GM19468 (cell line): ENCODE measurements around the gene CCDC51.
"Not testable (repeated sequence)": the region's sequence is repeated elsewhere in the genome, so short reads cannot be mapped to it uniquely, and the experiment has no call there.

Source experiments
- ATAC-seq: cut with Tn5 transposase; IDR thresholded peaks from one replicate; pipeline ENCODE4 v1.9.1; 2021; ENCODE audit warnings: mild to moderate bottlenecking, moderate library complexity, moderate number of reproducible peaks; ENCODE audit not compliant: unreplicated experiment; ENCODE audit errors: extremely low read depth

Gene CCDC51

DNA sequence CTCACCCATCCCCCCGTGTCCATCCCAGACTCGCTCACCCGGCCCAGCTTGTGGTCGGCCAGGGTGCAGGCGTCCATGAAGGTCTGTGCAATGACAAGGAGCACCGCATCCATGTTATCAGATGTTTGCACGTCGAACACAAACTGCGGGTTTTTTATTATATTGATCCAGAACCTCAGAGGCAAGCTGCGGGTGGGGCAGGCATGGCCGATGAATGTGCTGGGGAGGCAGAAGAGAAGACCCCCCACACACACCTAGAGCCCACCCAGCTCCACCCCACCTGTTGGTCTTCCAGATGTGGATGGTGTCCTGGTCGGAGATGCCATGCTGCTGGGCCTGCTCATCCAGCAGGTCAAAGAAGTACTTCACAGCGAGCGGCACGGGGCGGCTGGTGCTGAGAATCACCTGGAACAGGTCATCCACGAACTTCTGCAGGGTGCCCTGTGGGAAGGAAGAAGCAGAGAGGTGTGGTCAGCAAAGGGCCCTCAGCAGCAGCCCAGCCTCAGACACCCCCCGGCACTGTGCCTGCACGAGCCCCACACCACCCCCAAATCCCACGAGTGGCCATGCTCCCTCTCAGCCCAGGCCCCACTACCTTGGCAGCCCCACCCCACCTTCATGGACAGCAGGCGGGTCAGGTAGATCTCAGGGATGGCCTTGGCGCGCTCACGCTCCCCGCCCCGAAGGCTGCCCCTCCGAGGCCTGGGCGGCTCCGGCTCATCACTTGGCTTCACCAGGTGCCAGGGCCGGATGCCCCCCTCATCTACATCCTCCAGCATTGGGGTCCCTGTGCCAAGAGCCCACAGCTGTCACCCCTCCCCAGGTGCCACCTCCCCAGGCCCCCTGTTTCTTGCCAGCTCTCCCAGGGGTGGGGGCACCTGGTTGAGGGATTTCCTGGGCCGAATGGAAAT is 30.4 kb downstream of the CCDC51 start:
- ATAC-seq = no peak

GRCh38 chr3:48408823-48409281 is 31.1 kb downstream of the CCDC51 start:
- no peak for ATAC-seq

- no peak for ATAC-seq
Observed at GRCh38 chr3:48407542-48408099, 32.3 kb downstream of the CCDC51 start.

- ATAC-seq = no peak
Observed at GRCh38 chr3:48406443-48407431, 33.2 kb downstream of the CCDC51 start.

GRCh38 chr3:48405971-48406370 is 33.9 kb downstream of the CCDC51 start:
- ATAC-seq = no peak

DNA sequence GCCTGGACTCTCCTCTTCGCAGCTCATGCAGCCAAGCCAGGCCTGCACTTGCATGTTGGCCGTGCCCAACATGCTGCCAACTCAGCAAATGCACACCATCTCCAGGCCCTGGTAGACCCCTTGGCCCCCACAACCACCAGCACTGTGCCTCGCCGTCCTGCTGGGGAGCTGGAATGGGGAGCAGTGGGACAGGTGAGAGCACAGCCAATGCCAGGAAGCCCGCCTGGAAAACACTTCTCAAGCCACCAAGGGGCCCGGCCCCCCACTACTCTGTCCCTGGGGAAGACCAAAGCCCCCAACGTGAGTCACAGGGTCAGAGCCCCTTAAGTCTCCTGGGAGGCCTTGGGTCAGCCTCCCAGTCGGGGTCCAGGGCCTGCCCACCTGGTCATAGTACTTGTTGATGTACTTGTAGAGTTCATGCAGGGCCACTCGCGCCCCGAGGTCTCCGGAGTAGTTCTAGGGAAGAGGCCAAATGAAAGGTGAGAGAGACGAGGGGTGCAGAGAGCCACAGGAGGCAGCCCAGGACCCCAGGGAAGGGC is 34.5 kb downstream of the CCDC51 start:
- no peak for ATAC-seq

- ATAC-seq = no peak
Observed at GRCh38 chr3:48404440-48405342, 35.2 kb downstream of the CCDC51 start.

DNA sequence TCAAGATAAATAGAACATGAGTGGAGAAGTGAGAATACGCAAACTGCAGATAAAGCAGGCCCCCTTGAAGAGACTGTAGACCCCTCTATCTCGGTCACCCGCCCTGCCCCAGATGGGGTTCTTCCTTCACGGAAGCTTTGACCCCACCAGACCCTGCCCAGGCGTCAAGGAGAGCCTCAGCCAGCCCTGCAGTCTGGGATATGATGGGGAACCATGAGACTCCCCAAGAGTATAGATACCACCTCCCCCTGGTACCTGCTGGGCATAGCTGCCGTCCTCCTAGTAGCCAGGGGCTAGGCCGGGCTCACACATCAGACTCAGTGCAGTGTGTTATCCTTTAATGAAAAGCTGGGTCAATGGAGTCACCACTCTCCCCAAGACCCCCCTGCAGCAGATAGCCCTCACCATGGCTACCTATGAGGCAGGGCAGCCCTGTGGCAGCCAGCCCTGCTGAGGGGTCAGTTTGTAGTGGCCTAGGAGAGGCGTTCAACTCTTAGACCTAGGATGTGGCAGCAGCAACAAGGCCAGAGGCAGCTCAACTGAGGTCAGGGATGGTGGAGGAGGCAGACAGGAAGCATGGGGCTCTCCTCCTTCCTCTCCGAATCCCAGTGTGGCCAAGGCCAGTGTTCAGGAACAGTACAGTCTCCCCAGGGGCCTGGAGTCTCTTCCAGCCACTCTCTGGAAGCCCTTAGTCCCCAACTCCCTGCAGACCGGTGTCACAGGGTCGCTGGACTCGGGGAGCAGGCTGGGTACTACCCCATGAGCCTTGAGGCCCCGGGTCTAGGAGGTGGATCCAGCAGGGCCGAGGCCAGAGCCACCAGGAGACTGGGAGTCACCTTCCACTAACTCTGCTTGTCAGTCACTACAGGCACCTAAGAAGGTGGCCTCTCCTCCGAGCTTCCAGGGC is 36.1 kb downstream of the CCDC51 start:
- ATAC-seq = no peak

GRCh38 chr3:48402907-48403306 is 37.0 kb downstream of the CCDC51 start:
- no peak for ATAC-seq

GRCh38 chr3:48402281-48402732 is 37.6 kb downstream of the CCDC51 start:
- ATAC-seq = no peak

DNA sequence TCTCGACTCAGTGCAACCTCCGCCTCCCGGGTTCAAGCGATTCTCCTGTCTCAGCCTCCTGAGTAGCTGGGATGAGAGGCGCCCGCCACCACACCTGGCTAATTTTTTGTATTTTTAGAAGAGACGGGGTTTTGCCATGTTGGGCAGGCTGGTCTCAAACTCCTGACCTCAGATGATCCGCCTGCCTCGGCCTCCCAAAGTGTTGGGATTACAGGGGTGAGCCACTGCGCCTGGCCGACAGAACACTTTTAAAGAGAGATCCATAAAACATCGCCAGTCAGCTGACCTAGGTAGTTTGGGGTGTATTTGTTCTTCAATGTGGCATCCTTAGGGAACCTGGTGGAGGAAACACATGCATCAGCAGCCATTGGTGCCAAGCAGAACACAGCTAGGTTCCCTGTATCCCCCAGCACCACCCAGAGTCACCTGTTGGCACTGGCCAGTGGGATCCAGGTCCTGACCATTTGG is 38.5 kb downstream of the CCDC51 start:
- not testable (repeated sequence) for ATAC-seq

- ATAC-seq = no peak
Observed at GRCh38 chr3:48400824-48401433, 39.0 kb downstream of the CCDC51 start.

- ATAC-seq = no peak
Observed at GRCh38 chr3:48399387-48400172, 40.3 kb downstream of the CCDC51 start.

DNA sequence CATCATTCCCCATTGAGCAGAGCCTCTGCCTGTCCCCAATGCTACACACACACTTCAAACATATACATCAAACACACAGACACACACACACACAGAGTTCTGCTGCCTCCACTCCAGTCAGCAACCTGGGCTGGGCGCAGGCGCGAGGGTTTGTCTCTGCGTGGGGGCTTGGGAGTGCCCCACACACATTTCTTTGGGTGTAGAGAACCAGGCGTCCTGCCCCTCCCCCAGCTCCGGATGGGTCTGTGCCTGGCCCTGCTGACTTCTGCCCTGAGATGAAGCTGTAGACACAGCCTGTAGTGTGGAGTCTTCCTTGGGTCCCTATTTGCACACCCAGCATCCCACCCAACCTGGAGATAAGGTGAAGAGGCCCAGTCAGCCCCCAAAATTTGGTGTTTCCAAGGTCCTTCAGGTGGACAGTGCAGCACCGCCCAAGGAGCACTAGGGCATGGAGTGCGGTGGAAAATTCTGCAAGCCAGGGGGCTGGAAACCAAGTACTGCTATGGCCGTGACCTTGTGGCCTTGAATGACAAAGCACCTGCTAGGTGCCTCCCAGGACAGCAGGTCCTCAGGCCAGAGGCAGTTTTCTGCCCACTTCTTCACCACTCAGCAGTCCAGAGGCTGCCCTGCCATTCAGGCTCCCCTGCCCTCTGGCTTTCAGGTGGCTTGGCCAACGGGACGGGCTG is 41.1 kb downstream of the CCDC51 start:
- no peak for ATAC-seq

DNA sequence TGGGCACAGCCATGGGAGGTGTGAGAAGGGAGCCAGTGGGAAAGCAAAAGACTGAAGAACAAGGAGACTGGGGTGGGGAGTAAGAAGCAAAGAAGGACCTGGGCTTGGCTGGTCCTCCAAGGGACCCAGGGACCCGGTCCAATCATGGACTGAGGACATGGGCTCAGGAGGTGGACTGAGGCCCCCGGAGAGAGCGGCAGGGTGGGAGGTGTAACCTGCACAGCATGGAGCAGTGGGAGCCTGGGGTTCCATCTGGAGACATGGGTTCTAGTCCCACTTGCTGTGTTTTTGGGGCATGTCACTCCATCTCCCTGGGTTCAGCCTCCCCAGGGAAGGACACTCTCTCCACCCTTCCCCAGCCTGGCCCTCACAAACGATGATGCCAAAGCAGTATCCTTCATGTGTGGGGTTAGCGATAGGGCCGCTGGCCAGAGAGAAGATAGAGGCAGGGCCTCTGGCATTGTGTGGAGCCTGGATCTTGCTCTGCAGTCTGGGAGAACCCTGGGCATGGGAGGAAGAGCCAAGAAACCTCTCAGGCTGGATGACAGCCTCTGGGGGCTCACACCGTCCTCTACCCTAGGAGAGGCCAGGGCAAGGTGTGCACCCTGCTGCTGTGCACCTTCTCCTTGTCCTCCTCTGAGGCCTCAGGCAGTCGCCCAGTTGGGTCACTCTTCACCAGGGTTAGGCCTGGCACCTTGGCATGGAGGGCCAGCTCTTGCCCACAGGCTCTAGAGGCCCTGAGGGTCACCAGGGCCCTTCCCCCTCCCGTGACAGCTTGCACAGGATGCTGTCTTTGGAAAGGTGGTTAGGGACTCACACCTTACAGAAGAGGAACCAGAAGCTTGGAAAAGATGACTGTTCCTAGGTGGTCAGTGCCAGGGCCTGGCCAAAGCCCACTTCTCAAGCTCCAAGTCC is 41.9 kb downstream of the CCDC51 start:
- ATAC-seq = no peak
